ENCODE results near the gene GALNS. TPM values are rescaled to one million over a fixed set of nuclear protein-coding genes. Genes with fewer than 3 reads are reported as not detected.

The GALNS gene
- total RNA-seq, 1 experiment from 2014 or later: 81.6 TPM

DNA sequence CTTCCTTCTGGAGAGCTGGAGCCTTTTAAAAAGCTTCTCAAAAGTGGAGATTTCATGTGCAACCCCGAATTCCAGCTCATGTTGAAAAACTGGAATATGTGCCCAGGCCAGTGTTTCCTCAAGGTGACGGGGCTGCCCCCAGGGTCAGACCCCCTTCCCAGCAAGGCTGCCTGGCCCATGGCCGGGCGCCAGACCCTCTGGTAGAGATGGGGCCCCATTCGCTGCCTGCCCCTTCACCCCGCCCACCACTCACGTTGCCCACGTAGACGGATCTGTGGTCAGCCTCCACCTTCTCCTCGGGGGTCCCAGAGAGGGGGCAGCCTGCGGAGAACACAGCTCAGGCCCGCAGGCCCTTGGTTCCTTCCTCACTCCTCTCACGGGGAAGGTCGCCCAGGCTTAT lies 8.6 kb upstream of the GALNS start:
- no peaks in the 10 kb centered on the region for H3K9me3 ChIP-seq (ENCODE audit: control insufficient read depth, insufficient read depth, low read depth, low read length)
- H3K27me3 ChIP-seq (ENCODE audit: control insufficient read depth, insufficient read depth, low read length): no peaks in the 10 kb centered on the region
- no peaks in the 10 kb centered on the region for H3K36me3 ChIP-seq (ENCODE audit: control insufficient read depth, insufficient read depth, low read length)
- ChIA-PET CTCF (no interaction called here), POLR2A (no interaction called here)
- TF ChIP-seq, protein P1, sequence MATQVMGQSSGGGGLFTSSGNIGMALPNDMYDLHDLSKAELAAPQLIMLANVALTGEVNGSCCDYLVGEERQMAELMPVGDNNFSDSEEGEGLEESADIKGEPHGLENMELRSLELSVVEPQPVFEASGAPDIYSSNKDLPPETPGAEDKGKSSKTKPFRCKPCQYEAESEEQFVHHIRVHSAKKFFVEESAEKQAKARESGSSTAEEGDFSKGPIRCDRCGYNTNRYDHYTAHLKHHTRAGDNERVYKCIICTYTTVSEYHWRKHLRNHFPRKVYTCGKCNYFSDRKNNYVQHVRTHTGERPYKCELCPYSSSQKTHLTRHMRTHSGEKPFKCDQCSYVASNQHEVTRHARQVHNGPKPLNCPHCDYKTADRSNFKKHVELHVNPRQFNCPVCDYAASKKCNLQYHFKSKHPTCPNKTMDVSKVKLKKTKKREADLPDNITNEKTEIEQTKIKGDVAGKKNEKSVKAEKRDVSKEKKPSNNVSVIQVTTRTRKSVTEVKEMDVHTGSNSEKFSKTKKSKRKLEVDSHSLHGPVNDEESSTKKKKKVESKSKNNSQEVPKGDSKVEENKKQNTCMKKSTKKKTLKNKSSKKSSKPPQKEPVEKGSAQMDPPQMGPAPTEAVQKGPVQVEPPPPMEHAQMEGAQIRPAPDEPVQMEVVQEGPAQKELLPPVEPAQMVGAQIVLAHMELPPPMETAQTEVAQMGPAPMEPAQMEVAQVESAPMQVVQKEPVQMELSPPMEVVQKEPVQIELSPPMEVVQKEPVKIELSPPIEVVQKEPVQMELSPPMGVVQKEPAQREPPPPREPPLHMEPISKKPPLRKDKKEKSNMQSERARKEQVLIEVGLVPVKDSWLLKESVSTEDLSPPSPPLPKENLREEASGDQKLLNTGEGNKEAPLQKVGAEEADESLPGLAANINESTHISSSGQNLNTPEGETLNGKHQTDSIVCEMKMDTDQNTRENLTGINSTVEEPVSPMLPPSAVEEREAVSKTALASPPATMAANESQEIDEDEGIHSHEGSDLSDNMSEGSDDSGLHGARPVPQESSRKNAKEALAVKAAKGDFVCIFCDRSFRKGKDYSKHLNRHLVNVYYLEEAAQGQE (IDR thresholded peaks at IDR 0.05; ENCODE audit: insufficient read depth in 1 of 2, low read depth in 2 of 2, low read length in 1 of 2): no peak
- TF ChIP-seq, protein P2, sequence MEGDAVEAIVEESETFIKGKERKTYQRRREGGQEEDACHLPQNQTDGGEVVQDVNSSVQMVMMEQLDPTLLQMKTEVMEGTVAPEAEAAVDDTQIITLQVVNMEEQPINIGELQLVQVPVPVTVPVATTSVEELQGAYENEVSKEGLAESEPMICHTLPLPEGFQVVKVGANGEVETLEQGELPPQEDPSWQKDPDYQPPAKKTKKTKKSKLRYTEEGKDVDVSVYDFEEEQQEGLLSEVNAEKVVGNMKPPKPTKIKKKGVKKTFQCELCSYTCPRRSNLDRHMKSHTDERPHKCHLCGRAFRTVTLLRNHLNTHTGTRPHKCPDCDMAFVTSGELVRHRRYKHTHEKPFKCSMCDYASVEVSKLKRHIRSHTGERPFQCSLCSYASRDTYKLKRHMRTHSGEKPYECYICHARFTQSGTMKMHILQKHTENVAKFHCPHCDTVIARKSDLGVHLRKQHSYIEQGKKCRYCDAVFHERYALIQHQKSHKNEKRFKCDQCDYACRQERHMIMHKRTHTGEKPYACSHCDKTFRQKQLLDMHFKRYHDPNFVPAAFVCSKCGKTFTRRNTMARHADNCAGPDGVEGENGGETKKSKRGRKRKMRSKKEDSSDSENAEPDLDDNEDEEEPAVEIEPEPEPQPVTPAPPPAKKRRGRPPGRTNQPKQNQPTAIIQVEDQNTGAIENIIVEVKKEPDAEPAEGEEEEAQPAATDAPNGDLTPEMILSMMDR (IDR thresholded peaks at IDR 0.05): no peak
- TF ChIP-seq SIN3A (IDR thresholded peaks at IDR 0.05; ENCODE audit: borderline replicate concordance, insufficient read depth, low read depth, low read length) (no peak), TCF7L2 (IDR thresholded peaks at IDR 0.05; ENCODE audit: low read depth, low read length) (no peak), POLR2AphosphoS5 (IDR thresholded peaks at IDR 0.05; ENCODE audit: low read depth, low read length) (no peak)
- no peak overlapping the region for H3K4me3 ChIP-seq (ENCODE audit: low read depth in 2 of 2, low read length in 2 of 2)
- no TSS peak for BruUV-seq (replicated peaks)
- intact Hi-C loops (cut with micrococcal nuclease; ENCODE audit: unreplicated experiment) (no loop called here), in situ Hi-C loops (cut with HindIII; ENCODE audit: low pct_unique_long_range_greater_than_20kb, low sequenced_read_pairs) (no loop called here)
- DNase-seq (ENCODE audit: low read depth, low spot score): no peak
- ATAC-seq: no peak
- no peaks in the 10 kb centered on the region for H3K4me1 ChIP-seq (ENCODE audit: control insufficient read depth, insufficient read depth, low read length)
- no peak overlapping the region for H3K27ac ChIP-seq (ENCODE audit: low read length)

DNA sequence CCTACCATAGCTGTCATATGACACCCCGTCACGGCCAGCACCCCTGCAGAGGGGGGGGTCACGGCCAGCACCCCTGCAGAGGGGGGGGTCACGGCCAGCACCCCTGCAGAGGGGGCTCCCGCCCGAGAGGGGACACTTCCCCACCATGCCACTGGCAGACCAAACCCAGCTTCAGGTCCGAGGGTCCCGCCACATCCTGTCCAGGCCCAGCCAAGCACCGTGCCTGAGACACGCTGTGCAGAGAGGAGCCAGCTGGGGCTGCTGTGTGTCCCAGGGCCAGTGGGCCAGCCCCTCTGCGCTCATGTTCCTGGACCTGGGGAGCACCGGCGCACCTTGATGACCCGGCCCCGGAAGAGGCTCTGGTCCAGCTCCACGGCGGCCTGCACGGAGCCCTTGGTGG lies 7.8 kb upstream of the GALNS start:
- ATAC-seq (no peak), DNase-seq (ENCODE audit: low read depth, low spot score) (no peak)
- no peak overlapping the region for H3K4me3 ChIP-seq (ENCODE audit: low read depth in 2 of 2, low read length in 2 of 2)
- in situ Hi-C loops (cut with HindIII; ENCODE audit: low pct_unique_long_range_greater_than_20kb, low sequenced_read_pairs) (no loop called here), intact Hi-C loops (cut with micrococcal nuclease; ENCODE audit: unreplicated experiment) (no loop called here)
- no peak overlapping the region for H3K27ac ChIP-seq (ENCODE audit: low read length)
- CTCF ChIA-PET: no interaction called here
- H3K27me3 ChIP-seq (ENCODE audit: control insufficient read depth, insufficient read depth, low read length): no peaks in the 10 kb centered on the region
- no peak for TF ChIP-seq TCF7L2 (IDR thresholded peaks at IDR 0.05; ENCODE audit: low read depth, low read length)
- TF ChIP-seq SIN3A (IDR thresholded peaks at IDR 0.05; ENCODE audit: borderline replicate concordance, insufficient read depth, low read depth, low read length): no peak
- no peak for TF ChIP-seq POLR2AphosphoS5 (IDR thresholded peaks at IDR 0.05; ENCODE audit: low read depth, low read length)
- no TSS peak for BruUV-seq (replicated peaks)
- POLR2A ChIA-PET: interaction anchor here (0.6 kb wide), 3 partner anchors 8 to 1009 kb away, joined by 3 to 10 read pairs (median 4); partner anchors contain the start of genes GALNS and TRAPPC2L
- no peaks in the 10 kb centered on the region for H3K9me3 ChIP-seq (ENCODE audit: control insufficient read depth, insufficient read depth, low read depth, low read length)
- H3K36me3 ChIP-seq (ENCODE audit: control insufficient read depth, insufficient read depth, low read length): no peaks in the 10 kb centered on the region
- no peaks in the 10 kb centered on the region for H3K4me1 ChIP-seq (ENCODE audit: control insufficient read depth, insufficient read depth, low read length)

DNA sequence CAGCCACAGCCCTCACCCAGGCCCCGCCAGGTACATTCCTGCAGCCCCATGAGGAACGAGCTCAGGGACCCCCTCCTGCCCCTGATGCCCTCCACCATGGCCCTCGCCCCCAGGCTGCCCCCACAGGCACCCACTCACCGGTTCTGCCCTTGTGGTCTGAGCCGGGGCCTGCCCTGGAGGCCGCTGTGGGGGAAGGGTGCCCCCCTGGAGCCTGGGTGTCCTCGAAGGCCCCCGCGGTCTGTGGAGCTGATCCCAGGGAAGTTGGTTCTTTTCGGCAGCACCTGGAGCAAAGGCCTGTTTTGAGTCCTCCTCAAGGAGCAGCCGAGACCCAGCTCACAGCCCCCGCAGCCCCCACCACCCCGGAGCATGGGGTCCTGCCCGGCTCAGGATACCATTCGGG lies 7.4 kb upstream of the GALNS start:
- ChIA-PET CTCF (no interaction called here), POLR2A (interaction anchor here (0.6 kb wide), 2 partner anchors 7 to 58 kb away, joined by 3 to 4 read pairs; partner anchors contain the start of genes GALNS and TRAPPC2L)
- no peaks in the 10 kb centered on the region for H3K9me3 ChIP-seq (ENCODE audit: control insufficient read depth, insufficient read depth, low read depth, low read length)
- in situ Hi-C loops (cut with HindIII; ENCODE audit: low pct_unique_long_range_greater_than_20kb, low sequenced_read_pairs) (no loop called here), intact Hi-C loops (cut with micrococcal nuclease; ENCODE audit: unreplicated experiment) (no loop called here)
- DNase-seq (ENCODE audit: low read depth, low spot score) (no peak), ATAC-seq (no peak)
- no TSS peak for BruUV-seq (replicated peaks)
- no peaks in the 10 kb centered on the region for H3K27me3 ChIP-seq (ENCODE audit: control insufficient read depth, insufficient read depth, low read length)
- no peaks in the 10 kb centered on the region for H3K36me3 ChIP-seq (ENCODE audit: control insufficient read depth, insufficient read depth, low read length)
- H3K4me1 ChIP-seq (ENCODE audit: control insufficient read depth, insufficient read depth, low read length): no peaks in the 10 kb centered on the region
- no peak overlapping the region for H3K4me3 ChIP-seq (ENCODE audit: low read depth in 2 of 2, low read length in 2 of 2)
- no peak overlapping the region for H3K27ac ChIP-seq (ENCODE audit: low read length)
- TF ChIP-seq, protein P1 (IDR thresholded peaks at IDR 0.05; ENCODE audit: insufficient read depth in 1 of 2, low read depth in 2 of 2, low read length in 1 of 2): no peak
- TF ChIP-seq, protein P2 (IDR thresholded peaks at IDR 0.05): no peak
- TF ChIP-seq POLR2AphosphoS5 (IDR thresholded peaks at IDR 0.05; ENCODE audit: low read depth, low read length) (no peak), SIN3A (IDR thresholded peaks at IDR 0.05; ENCODE audit: borderline replicate concordance, insufficient read depth, low read depth, low read length) (no peak), TCF7L2 (IDR thresholded peaks at IDR 0.05; ENCODE audit: low read depth, low read length) (no peak)

Measured in Panc1 (cell line).